ENCODE measurements around the gene PRDM4. TPM values are rescaled to one million over a fixed set of nuclear protein-coding genes. Genes with fewer than 3 reads are reported as not detected.

The PRDM4 gene
- total and polyA plus RNA-seq, 2 of the 4 experiments (the other 2 are of a cell fraction) = 20.1 to 26.7 TPM

GRCh38 chr12:107782067-107782466 is 21.1 kb upstream of the PRDM4 start:
- dilution Hi-C loops (cut with HindIII; ENCODE audit: low sequenced_read_pairs, unreplicated experiment) = no loop called here
- Histone ChIP-seq H3K9me3 (ENCODE audit: control insufficient read depth, insufficient read depth, low read length) (no peaks in the 10 kb centered on the region), H3K9ac (ENCODE audit: low read depth, low read length) (no peak overlapping the region), H2BK5ac (ENCODE audit: low read depth, low read length, poor library complexity, severe bottlenecking) (no peak overlapping the region), H3K79me1 (ENCODE audit: low read depth in 1 of 2, low read length in 2 of 2) (no peaks in the 10 kb centered on the region), H4K91ac (ENCODE audit: insufficient read depth, low read depth, low read length) (no peak overlapping the region), H3K9me1 (ENCODE audit: insufficient read depth, low read length) (no peaks in the 10 kb centered on the region), H2BK20ac (ENCODE audit: low read depth, low read length) (no peak overlapping the region), H3K27ac (ENCODE audit: insufficient read depth, low read length) (no peak overlapping the region), H3K23ac (ENCODE audit: low read depth, low read length) (no peak overlapping the region), H4K20me1 (ENCODE audit: insufficient read depth, low read length) (no peaks in the 10 kb centered on the region), H2BK120ac (ENCODE audit: low read depth, low read length) (no peak overlapping the region), H3K56ac (ENCODE audit: extremely low read depth, insufficient read depth, low read length) (no peak overlapping the region), H3K27me3 (ENCODE audit: control insufficient read depth, insufficient read depth, low read length) (peaks cover 2% of the 10 kb centered on the region), H3K36me3 (ENCODE audit: control insufficient read depth, insufficient read depth, low read length) (no peaks in the 10 kb centered on the region), H4K8ac (ENCODE audit: low read depth in 2 of 2, low read length in 2 of 2) (no peak overlapping the region), H3K14ac (replicated peaks; ENCODE audit: low read depth, low read length) (no peak overlapping the region), H2AK5ac (ENCODE audit: low read depth, low read length) (no peak overlapping the region), H2AK9ac (replicated peaks; ENCODE audit: low read depth, low read length, poor library complexity) (no peak overlapping the region), H3K4me1 (ENCODE audit: control insufficient read depth, insufficient read depth, low read length) (no peaks in the 10 kb centered on the region), H4K5ac (ENCODE audit: low read depth, low read length) (no peak overlapping the region), H2BK15ac (ENCODE audit: low read depth, low read length) (no peak overlapping the region), H3K4ac (ENCODE audit: low read depth, low read length) (no peak overlapping the region), H3K18ac (ENCODE audit: low read depth, low read length) (no peak overlapping the region), H3K4me2 (ENCODE audit: low read depth, low read length) (no peak overlapping the region), H3K4me3 (ENCODE audit: insufficient read depth, low read depth, low read length) (no peak overlapping the region), H2AFZ (replicated peaks; ENCODE audit: low read length, poor library complexity) (no peak overlapping the region)
- ChIA-PET CTCF (no interaction called here), POLR2A (ENCODE audit: unreplicated experiment) (no interaction called here)
- no TSS peak for BruUV-seq (replicated peaks)
- TF ChIP-seq CEBPB (IDR thresholded peaks at IDR 0.05; ENCODE audit: low read depth, low read length) = no peak
- no peak for TF ChIP-seq RAD21 (IDR thresholded peaks at IDR 0.05; ENCODE audit: low read length)
- TF ChIP-seq MAFK (IDR thresholded peaks at IDR 0.05; ENCODE audit: low read depth, low read length) = no peak
- no peak for TF ChIP-seq RCOR1 (IDR thresholded peaks at IDR 0.05; ENCODE audit: insufficient replicate concordance, low read length)
- TF ChIP-seq BHLHE40 (IDR thresholded peaks at IDR 0.05; ENCODE audit: low read depth, low read length) = no peak
- no peak for TF ChIP-seq MXI1 (IDR thresholded peaks at IDR 0.05; ENCODE audit: borderline replicate concordance, low read depth, low read length)
- no peak for TF ChIP-seq NFE2L2 (IDR thresholded peaks at IDR 0.05; ENCODE audit: low read depth, low read length)
- no peak for TF ChIP-seq POLR2A (IDR thresholded peaks at IDR 0.05; ENCODE audit: low read depth, low read length)
- TF ChIP-seq FOS (IDR thresholded peaks at IDR 0.05; ENCODE audit: low read depth, low read length) = no peak
- in situ Hi-C loops (cut with MboI; ENCODE audit: low sequenced_read_pairs) = no loop called here
- intact Hi-C loops (cut with micrococcal nuclease) = no loop called here
- DNase-seq (no peak), ATAC-seq (ENCODE audit: low read depth) (no peak)
- no CpG with 5 or more reads among the region's 2 CpGs for WGBS, 2 experiments (ENCODE audit: extremely low coverage in 2 of 2, insufficient read length in 1 of 2)
